H1 (cell line): Measurements from ENCODE around the gene TMEM181. TPM values are rescaled to one million over a fixed set of nuclear protein-coding genes. Genes with fewer than 3 reads are reported as not detected.

Source experiments
- CHD7 ChIP-seq: fragments of 300-600 bp; sonication (generic); IDR thresholded peaks from 2 replicates; pipeline ENCODE4 v1.7.1; 2012; ENCODE audit warnings: low read length, moderate library complexity, mild to moderate bottlenecking, inconsistent platforms; ENCODE audit not compliant: insufficient replicate concordance
- NANOG ChIP-seq: IDR thresholded peaks from 2 replicates; pipeline ENCODE4 v1.6.1; 2011; ENCODE audit warnings: low read length, low read depth, mild to moderate bottlenecking, inconsistent platforms; ENCODE audit not compliant: insufficient read depth, poor library complexity, severe bottlenecking
- SAP30 ChIP-seq: fragments of 300-600 bp; sonication (generic); IDR thresholded peaks from 2 replicates; pipeline ENCODE4 v1.7.1; 2012; ENCODE audit warnings: low read length, moderate library complexity, mild to moderate bottlenecking, inconsistent platforms; ENCODE audit not compliant: insufficient read depth, insufficient replicate concordance
- SP4 ChIP-seq: IDR thresholded peaks from 2 replicates; pipeline ENCODE4 v1.6.1; 2012; ENCODE audit warnings: low read length, inconsistent platforms
- SRF ChIP-seq: IDR thresholded peaks from 2 replicates; pipeline ENCODE4 v1.6.1; 2011; ENCODE audit warnings: mild to moderate bottlenecking, low read depth, low read length, moderate library complexity
- USF2 ChIP-seq: IDR thresholded peaks from 2 replicates; pipeline ENCODE4 v1.6.1; 2011; ENCODE audit warnings: low read length, improper control_type of control experiment
- polyA plus RNA-seq, 7 experiments: library from polyadenylated mRNA; depleted of rRNA in 3 of 7; stranded (reverse) in 5 of 7; unstranded in 2 of 7; fragments of >200 nt in 5 of 7; fragments of 200-250 nt in 2 of 7; gene quantifications; 1 replicate in 5 of 7; 2 replicates in 1 of 7; 4 replicates in 1 of 7; pipeline versions ENCODE4 v1.2.1 to v1.2.3, GENCODE V29; 2011 to 2013; ENCODE audit warnings: missing spikeins in 2 of 7, mixed read lengths in 2 of 7
- total RNA-seq: library from RNA; stranded (reverse); fragmentation: NEBNext Ultra II Directional; extraction: Animal tissue kit (Norgen Biotek cat#: 25700); gene quantifications from 2 replicates; pipeline ENCODE4 v1.2.1, GENCODE V29; 2021

Gene TMEM181
- total and polyA plus RNA-seq, 2 of the 8 experiments (the other 6 are each of a cell fraction or from before 2014, with no cell fraction given): 8.6 to 19.0 TPM

- TF ChIP-seq USF2 (no peak), SP4 (no peak), SRF (no peak), CHD7 (no peak), NANOG (no peak), SAP30 (no peak)
These were observed 120.6 kb downstream of the TMEM181 start (continued) for GRCh38 chr6:158680481-158680880.
